Kidney tubule cell (primary cell): ENCODE data around the gene CLPTM1L.
"Not testable (repeated sequence)": the region's sequence is repeated elsewhere in the genome, so short reads cannot be mapped to it uniquely, and the experiment has no call there.

ENCODE experiments used
- DNase-seq: peaks from one replicate; pipeline ENCODE4 v3.0.0-alpha.2; 2018; ENCODE audit warnings: low spot score

CLPTM1L gene

DNA sequence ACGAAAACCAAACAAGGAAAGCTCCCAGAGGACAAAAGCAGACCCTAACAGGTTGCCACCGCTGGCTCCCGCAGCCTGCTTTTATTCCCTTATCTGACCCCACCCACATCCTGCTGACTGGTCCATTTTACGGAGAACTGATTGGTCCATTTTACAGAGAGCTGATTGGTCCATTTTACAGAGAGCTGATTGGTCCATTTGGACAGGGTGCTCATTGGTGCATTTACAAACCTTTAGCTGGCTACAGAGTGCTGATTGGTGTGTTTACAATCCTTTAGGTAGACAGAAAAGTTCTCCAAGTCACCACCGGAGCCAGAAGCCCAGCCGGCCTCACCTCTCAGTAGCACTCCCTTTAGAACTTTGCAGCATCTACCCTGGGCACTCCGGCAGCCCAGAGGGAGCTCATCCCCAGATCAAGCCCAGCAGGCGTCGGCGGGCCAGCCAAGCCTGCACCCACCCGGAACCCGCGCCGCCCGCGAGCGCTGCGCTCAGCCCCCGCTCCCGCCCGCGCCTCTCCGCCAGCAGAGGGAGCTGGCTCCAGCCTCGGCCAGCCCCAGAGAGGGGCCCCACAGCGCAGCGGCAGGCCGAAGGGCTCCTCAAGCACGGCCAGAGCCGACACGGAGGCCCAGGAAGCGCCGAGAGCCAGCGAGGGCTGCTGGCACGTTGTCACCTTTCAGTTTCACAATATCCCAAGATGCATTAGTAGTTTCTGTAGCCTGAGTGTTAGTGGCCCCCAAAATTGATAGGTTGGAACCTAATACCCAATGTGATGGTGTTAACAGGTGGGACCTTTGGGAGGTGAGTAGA, 35.3 kb upstream of the CLPTM1L start:
- peak; percentile 64 for DNase-seq

GRCh38 chr5:1378866-1379659, 34.2 kb upstream of the CLPTM1L start:
- DNase-seq, result no peak

DNA sequence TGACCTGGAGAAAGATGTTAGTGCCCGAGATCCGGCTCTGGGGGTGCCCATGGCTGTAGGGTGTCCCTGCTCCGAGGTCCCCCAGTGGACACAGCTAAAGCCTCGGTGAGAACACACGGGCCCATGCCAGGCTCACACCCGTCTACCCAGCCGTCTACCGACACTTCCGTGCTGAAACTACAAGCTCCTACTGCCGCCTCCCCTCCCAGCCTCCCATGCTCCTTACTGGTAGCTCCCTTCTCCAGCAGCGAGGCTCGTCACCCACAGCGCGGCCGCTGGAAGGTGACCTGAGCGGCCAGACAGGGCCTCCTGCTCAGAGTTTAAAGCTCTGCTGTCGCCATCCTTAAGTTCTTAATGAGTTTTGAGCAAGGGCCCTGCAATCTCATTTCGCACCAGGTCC, 33.2 kb upstream of the CLPTM1L start:
- no peak for DNase-seq

GRCh38 chr5:1376981-1377380, 32.1 kb upstream of the CLPTM1L start:
- no peak for DNase-seq

- peak; percentile 23 for DNase-seq
These were observed 31.2 kb upstream of the CLPTM1L start for GRCh38 chr5:1375871-1376810.

DNA sequence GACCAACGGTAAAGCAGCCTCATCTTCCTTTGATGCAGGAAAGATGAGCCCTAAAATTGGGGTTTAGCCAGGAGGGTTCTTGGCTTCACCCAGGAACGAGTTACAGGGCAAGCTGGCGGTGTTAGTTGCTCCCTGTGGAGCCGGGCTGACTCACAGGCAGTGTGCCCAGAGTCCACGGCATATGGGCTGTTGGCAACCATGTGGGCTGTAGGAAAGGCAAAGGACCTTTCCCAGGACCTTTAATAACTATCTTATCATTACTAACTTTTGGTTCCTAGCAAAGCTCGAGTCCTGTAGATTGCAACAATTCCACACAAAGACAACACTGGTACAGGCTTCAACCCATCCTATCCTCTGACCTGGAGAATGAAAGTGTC, 29.8 kb upstream of the CLPTM1L start:
- no peak for DNase-seq

GRCh38 chr5:1374030-1374678, 29.3 kb upstream of the CLPTM1L start:
- DNase-seq, result no peak

DNA sequence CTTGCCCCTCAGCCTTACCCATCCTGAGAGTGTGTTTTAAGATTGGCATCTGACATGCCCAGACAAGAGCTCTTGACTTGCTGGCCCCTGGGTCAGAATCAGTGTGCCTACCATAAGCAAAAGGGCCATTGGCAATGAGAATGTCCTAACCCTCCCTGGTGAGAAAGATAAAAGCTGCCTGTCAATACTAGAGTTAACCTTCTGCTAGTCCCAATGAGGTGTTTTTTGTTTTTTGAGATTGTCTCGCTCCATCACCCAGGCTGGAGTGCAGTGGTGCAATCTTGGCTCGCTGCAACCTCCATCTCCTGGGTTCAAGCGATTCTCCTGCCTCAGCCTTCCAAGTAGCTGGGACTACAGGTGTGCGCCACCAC, 27.1 kb upstream of the CLPTM1L start:
- not testable (repeated sequence) for DNase-seq

DNA sequence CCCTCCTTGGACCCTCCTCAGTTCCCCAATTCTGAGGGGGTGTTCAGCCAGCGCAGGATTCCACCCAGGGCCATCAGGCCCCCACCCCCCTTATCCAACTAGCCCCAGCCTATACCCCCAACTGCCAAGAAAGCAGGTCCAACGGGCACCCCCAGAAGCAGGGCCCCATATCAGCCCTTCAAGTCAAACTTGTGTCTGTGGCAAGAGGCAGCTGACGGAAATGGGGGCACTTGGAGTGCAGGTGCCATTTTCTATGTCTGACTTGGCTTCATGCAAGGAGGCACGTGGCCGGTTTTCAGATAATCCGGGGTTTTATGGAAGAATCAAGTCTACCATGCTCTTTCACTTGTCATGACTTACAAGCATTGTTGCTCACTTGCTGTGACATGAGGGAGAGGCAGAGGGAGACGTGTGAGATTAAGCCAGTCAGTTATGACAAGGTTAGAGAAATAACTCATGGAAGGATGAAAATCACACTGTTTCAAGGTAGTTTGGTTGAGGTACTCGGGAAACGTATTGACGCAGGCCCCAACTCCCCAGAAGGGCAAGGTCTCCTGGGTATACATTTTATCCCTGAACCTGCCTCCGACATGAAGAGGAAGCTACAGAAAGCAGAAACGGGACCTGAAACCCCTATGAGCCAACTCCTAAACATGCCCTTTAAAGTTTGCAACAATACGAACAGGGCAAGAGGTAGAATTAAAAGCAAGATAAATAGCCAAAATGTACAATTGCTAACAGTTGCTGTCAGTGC, 26.5 kb upstream of the CLPTM1L start:
- DNase-seq, result no peak

DNA sequence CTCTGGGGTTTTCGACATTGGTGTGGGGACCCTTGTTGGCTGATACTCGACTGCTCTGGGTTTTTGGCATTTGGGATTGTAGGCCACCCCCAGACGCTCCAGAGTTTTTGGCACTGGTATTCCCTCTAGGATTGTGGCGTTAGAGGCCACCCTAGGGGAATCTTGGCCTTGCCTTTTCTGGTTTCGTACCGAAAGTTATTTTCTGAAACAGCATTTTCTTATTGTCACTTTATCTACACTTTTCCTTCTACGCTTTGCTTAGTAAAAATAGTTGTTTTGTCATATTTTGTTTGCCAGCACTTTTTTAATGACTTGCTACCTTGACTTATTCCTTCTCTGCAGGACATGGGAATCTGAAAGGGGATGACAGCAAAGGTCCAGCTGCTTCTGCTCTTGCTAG, 25.1 kb upstream of the CLPTM1L start:
- no peak for DNase-seq

DNA sequence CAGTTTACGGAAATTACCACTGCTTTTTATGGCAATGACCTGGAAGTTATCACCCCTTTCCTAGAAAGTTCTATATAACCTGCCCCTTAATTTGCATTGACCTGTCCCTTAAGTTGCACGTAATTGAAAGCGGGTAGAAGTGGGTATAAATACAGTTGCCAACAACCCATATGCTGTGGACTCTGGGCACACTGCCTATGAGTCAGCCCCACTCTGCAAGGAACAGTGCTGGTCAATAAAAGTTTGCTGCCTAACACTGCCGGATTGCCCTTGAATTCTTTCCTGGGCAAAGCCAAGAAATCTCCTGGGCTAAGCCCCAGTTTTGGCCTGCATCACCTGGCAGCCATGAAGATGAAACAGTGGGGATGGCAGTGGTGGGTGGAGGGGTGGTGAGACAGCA, 23.9 kb upstream of the CLPTM1L start:
- no peak for DNase-seq

DNA sequence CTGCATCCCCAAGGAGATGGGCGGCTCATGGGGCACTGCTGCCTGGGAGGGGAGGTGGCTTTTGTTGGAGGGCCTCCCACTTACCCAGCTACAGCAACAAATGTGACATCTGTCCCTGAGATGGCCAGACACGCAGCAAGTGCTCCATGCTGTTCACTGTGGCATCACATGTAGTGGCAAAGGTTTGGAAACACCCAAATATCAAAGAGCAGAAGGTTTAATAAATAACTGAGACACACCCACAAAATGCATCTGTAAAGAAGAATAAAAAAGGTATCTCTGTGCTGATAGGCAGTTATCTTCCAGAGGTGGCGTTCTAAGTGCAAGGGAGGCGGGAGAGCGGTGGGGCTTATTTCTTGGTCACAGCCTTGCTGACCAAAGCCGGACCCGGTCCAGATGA, 23.3 kb upstream of the CLPTM1L start:
- no peak for DNase-seq

GRCh38 chr5:1367149-1367548, 22.2 kb upstream of the CLPTM1L start:
- no peak for DNase-seq

DNA sequence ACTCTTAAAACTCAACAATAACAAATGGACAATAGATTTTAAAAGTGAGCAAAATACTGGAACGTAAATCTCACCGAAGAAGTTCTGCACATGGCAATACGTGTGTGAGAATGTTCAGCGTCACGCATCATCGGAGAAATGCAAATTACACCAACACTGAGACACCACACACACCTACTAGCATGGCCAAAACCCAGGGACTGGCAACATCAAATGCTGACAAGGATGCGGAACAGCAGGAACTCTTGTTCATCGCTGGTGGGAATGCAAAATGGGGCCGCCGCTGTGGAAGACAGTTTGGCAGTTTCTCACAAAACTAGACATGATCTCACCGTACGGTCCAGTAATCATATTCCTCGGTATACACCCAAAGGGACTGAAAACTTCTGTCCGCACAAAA, 21.6 kb upstream of the CLPTM1L start:
- DNase-seq, result no peak

GRCh38 chr5:1364211-1364610, 19.3 kb upstream of the CLPTM1L start:
- no peak for DNase-seq

- no peak for DNase-seq
These were observed 18.7 kb upstream of the CLPTM1L start for GRCh38 chr5:1363581-1363980.

DNA sequence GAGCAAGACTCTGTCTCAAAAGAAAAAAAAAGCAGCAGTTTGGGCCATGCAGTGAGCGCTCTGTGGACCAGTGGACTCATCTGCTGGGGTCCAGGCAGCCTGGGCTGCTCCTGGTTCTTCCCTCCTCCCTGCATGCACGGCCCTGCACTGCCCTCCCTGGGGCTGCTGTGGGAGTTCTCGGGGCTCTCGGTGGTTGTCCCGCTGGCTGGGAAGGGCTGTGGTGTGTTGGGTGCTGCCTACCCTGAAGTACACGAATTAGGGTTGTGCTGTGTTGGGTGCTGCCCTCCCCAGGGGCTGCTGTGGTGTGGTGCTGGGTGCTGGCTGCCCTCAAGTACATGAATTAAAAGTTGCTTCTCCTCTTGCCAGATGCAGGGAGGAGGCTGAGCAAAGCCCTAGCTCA, 18.3 kb upstream of the CLPTM1L start:
- DNase-seq, result no peak

DNA sequence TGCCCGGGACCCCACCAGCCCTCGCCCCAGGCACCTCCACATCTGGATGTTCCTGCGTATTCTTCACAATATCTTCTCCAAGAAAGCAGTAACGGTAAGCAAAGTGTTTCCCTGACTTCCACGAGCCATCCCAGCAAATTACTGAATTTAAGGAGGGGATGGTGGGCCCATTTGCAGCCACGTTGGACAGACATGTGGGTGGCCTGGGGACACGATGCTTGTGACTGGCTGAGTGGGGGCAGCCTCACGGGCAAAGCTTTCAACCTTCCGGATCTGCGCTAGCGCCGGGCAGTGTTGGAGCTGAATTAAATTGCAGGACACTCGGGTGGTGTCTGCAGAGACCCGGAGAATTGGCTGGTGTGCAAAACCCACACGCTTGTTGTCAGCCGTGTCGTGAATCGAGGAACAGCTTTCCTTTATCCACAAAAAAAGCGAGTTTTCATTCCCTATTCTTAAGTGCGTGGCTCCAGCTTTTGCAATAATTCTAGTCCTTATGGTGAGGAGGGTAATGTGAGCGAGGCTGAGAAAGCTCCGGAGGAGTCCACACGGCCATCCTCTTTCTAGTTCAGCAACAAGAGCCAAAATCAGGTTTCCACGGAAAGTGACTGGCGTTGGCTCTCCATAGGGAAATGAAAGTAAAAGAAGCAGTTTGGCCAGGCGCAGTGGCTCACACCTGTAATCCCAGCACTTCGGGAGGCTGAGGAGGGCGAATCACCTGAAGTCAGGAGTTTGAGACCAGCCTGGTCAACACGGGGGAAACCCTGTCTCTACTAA, 17.5 kb upstream of the CLPTM1L start:
- no peak for DNase-seq

- DNase-seq, result no peak
These were observed 16.0 kb upstream of the CLPTM1L start for GRCh38 chr5:1360861-1361260.

GRCh38 chr5:1360367-1360766, 15.5 kb upstream of the CLPTM1L start:
- not testable (repeated sequence) for DNase-seq
